ENCODE data around the gene COL4A6.

The COL4A6 gene

DNA sequence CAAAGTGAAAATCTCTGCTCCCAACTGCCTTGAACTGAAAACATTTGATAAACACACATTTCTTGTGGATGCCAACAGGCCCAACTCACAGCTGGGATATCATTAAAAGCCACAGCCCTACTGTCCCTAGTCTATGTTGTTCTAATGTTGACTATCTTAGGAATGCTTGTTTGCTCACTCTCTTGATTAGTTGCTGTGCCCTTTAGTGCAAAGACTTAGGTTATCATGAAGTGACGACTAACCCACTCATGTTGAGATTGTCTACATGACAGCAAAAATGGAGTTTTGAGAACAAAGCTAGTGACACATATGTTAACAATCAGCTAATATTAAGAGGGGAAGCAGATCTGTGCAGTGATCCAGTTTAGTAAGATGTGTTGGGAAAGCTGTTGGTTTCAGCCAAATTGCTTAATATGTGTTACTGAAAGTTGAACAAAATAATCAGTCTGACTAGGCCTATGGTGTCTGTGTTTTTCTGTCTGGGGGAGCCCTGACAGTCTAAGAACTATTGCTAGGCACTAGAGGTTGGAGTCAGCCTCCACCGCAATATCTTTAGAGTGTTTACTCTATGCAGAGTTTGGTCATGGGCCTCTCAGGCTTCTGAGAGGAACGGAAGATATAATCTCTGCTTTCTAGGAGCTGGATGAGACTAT, 221.2 kb downstream of the COL4A6 start:
- no peak for DNase-seq (ENCODE audit: low read depth in 2 of 2)

DNA sequence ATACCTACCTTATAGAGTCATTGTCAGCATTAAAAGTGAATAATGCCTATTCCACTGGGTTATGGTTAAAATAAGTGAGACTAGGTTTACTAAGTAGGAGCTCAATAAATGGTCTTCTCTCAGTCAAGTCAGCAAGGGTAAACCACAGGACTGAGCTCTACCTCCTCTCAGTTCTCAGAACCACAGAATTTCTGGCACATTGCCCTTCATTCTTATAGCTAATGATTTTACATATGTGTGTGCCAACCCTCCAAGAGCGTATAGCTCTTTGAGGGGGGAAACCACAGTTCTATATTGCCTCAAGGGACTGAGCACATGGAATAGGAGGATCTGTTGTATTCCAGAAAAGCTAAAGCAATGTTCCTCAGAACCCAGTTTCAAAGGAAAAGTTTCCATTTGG, 221.8 kb downstream of the COL4A6 start:
- no peak for DNase-seq (ENCODE audit: low read depth in 2 of 2)

DNA sequence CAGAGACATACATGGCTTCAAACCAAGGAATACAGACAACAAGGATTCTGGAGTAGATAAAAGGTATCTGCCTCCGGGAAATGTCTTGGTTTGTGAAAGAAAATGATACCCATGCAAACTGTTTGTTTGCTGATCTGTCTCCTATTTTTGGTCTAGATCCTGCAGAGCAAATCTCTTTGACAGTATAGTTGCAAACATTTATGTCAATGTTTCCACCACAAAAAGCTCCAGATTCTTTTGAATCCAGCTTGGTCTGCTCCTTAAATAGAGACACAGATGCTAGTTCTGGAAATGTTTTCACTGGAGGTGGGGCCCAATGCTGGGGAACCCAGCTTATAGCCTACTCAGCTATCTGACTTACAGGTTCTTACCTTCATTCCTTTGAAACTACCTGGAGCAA, 226.9 kb downstream of the COL4A6 start:
- DNase-seq (ENCODE audit: low read depth in 2 of 2), result no peak

DNA sequence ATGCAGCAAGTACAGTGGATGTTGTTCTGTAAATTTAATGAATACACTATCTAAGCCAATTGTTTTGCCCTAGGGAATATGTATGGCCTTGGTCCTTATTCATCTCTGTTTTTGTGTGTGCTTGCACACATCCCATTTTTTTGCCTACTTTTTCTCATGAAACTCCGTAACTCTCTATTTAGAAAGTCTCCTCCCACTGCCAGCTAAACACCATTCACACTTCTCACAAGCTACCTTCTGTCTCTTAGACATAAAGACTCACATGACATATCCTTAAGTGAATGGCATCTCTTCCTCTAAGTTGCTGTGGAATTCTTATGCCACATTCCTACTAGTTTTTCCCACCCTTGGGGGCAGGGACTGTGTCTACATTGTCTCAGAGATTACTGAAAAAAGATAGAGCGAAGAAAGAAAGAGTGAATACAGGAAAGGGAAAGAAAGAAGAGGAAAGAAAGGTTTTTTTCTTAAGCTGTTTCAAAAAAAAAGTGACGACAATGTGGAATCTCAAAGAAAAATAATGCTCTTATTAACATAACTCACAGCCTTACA, 229.1 kb downstream of the COL4A6 start:
- no peak for DNase-seq (ENCODE audit: low read depth in 2 of 2)

DNA sequence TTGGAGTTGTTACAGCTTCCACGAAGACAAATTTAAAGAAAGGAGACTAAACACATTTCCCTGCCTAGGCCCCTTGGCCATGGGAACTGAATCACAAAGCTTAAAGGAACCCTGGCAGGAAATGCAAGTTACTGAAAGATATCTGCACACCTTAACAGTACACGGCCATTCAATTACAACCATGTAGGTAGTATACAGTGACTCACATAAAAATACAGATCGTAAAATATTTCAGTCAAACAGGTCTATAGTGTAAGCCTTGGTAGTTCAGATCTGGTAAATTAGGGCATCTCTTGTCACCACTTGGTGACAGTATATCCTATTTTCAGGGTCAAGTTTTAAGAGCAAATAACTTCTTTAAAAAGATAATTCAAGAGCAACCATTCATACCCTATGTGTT, 234.7 kb downstream of the COL4A6 start:
- no peak for DNase-seq (ENCODE audit: low read depth in 2 of 2)

DNA sequence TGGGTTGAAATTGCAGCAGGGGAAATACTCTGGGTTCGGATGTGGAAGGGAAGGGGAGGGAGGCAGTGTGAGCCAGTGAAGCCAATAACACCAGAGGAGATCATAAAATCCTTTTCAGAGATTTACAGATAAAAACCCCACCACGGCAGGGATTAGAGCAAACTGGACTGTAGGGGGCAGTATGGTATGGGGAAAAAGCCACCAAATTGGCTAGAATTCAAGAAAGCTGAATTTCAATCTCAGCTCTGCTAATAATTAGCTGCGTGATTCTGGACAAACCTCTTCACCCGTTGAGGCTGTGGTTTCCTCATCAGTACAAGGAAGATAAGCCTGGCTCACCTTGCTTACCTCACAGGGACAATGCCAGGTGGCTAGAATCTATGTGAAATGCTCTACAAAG, 238.5 kb downstream of the COL4A6 start:
- no peak for DNase-seq (ENCODE audit: low read depth in 2 of 2)

DNA sequence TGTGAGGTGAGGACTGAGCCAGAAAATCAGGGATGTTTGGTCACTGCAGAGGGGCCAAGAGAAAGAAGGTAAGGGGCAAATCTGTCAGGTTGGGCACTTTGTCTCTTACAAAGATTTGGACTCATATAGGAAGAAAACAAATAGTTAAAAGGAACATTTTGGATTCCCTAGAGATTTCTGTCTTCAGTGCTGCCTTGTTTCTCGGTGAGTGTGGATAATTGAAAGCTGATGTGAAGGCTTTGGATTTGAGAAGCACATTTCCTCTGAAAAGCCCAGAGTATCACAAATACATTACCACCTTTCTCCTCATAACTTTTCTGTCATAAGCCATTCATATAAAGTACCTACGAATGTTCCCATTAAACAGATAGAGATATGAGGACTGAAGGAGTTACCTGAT, 239.2 kb downstream of the COL4A6 start:
- no peak for DNase-seq (ENCODE audit: low read depth in 2 of 2)

DNA sequence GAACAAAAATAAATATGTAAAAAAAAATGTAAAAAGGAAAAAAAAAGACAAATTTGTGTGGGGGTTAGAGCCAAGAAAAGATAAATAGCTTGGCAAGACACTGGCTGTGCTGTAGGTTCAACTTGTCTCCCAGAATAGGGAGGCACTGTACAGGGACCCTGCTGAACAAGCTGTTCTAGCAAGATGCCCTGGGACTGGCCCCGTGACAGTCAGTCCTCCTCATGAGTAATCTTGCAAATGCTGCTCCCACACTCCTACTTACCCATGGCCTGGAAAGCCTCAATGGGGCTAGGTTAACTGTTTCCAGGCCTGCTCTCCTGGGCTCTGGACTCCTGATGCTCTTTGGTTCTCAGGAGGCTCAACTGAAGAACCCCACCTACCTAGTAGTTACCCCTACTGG, 239.8 kb downstream of the COL4A6 start:
- no peak for DNase-seq (ENCODE audit: low read depth in 2 of 2)

DNA sequence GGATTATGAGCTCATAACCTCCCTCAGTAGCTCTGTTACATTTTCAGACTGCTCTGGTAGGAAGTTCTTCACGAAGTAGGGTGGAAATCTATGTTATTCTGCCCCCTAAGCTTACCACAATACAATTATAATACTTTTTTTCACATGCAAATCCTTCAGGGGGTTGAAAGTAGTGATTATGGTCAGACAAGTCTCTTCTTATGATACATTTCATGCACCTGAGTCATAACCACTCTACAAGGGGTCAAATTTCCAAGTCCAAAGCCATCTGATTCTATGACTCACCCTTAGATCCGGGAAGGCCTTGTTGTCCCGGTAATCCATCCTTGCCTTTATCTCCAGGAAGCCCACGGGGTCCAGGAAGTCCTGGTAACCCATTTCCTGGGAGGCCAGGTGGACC, 251.4 kb downstream of the COL4A6 start:
- no peak for DNase-seq (ENCODE audit: low read depth in 2 of 2)

DNA sequence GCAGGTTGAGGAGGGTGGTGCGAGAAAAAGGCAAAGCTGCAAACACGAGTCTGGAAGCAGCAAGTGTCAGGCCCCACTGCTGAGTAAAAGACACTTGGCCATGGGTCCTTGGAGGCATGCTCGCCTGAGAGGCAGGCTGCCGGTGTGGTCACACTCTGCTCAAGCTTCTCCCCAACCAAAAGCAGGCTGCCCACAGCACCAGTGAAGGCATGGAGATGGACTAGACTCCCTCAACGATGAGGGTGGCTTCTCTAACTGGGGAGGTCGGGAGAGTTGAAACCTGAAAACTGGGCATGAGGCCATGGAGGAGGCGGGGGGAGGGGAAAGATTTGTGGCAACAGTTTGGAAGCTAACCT, 260.1 kb downstream of the COL4A6 start:
- DNase-seq (ENCODE audit: low read depth in 2 of 2), result no peak

DNA sequence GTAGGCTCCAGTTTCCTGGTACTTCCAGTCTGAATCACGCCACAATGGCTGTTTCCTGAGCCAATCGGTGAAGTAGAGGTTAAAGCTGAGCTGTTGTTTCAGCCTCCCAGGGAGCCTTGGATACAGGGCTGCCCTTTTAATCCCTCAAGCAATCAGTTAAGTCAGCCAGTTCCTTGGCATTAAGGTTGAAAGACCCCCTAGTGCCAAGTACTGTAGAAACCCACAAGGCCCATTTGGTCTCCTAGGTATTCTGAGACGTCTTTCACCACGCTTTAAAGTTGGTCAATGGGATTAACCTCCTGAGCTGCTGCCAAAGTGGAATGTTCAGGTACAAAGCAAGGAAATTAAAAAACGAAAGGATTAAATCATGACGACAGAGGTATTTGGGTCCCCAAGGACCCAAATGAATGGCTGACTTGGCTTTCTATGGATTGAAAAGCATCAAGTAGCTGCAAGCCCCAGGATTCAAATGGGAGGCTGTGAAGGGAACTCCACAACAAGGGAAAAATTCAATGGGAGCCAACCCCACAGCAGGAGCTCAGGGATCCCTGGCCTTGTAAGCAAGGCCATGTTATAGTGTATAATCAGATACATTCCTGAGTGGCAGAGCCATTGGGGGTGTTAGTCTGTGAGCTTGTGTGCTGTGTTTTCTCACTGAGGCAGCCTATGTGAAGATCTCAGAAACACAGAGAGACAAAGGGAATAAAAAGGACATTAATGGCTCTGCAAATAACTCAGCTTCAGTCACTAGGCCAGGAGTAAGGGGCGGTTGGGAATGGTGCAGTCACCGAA, 260.7 kb downstream of the COL4A6 start:
- no peak for DNase-seq (ENCODE audit: low read depth in 2 of 2)

DNA sequence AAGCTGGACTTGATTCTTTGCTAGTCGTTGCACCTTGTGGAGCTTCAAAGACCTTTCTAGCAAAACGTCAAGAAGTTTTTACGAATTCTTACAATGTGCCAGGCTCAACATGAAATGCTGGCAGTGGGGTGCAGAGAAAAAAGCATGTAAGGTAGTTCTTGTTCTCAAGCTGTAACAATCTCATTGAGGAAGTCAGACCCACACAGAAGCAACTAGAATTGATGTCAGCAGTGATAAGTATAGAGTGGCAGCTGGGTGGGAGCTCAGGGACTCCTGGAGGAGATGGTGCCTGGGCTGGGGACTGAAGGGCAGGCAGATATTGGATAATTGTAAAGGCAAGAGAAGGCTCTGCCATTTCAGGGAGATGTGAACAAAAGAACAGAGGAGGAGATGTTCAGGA, 264.3 kb downstream of the COL4A6 start:
- DNase-seq (ENCODE audit: low read depth in 2 of 2), result no peak

DNA sequence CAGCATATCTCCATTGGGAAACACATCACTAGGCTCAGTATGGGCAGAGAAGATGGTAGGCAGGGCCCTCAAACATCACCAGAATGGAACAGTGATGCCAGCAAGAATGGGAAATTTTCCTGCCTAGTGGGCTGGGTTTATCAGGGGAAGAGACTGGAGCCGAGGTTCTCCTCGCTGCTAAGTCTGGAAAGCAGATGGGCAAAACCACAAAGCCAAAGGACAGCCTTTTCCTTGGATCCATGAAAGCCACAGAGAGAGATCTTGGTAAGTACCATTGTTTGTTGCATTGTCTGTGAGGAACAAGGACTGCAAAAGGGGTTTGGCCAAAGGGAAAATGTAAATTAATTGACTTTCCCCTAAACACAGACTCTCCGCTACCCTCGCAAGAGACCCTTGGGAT, 266.6 kb downstream of the COL4A6 start:
- DNase-seq (ENCODE audit: low read depth in 2 of 2), result no peak

DNA sequence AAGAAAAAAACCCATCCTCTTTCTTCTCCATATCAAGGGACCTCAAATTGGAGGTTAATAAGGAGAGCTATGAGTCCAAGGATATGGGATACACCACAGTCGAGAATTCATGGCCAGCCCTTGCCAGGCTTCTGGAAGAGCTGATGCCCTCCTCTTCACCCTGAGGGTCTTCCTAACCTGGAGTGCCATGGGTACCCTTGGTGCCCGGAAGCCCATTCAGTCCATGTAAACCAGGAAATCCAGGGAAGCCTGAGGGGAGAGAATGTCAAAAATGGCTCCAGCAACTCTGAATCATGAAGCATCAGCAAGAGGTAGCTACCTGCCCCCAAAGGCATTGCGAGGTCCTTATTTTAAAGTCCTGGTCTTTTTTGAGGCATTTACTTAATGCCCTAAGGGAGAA, 268.5 kb downstream of the COL4A6 start:
- no peak for DNase-seq (ENCODE audit: low read depth in 2 of 2)

DNA sequence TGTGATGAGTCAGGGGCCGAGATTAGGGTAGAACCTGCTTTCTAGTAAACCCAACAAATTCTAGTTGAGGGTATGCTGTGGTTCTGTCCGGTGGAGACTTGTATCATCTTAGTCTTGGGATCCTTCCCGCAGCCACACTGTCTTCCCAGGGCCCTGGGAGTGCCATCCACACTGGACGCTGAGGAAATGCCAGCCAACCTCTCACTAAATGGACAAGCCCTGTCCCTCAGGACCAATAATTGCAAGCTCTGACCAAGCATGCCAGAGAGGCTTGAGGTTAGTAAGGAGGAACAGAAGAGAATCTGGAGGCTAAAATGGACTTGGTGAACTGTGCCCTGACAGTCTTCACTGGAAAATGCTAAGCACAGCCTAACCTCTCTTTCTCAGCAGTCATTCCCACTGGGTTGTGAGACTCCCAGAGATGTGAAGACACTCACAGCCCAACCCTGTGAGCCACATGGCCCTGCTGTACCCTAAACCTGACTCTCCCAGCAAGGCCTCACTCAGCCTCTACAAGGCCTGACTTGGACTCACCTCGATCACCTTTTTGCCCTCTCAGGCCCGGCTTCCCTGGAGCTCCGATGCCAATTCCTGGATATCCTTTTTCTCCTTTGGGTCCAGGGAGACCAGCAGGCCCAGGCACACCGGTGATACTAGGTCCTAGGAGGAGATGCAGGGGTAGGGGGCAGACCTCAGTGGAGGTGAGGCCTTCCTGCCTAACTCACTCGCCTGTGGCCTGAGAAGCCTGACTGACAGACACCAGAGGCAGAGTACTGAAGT, 269.1 kb downstream of the COL4A6 start:
- no peak for DNase-seq (ENCODE audit: low read depth in 2 of 2)

DNA sequence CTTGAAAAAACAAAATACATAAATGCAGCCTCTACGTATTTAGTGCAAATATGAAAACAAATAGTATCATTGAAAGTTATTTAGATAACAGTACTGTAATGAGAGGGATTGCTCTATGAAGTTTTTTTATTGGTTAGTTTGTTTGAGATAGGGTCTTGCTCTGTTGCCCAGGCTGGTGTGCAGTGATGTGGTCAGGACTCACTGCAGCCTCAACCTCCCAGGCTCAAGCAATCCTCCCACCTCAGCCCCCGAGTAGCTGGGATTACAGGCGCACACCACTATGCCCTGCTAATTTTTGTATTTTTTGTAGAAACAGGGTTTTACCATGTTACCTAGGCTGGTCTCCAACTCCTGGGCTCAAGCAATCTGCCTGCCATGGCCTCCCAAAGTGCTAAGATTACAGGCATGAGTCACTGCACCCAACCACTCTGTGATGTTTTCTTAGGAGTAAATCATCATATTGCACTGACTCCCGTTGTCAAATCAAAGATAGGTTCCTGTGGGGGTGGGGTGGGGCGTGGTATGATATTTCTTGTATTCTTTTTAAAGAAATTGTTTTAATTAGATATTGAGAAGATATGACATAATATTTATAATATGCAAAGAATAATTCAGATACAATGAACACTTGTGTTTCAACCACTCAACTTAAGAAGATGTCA, 270.9 kb downstream of the COL4A6 start:
- DNase-seq (ENCODE audit: low read depth in 2 of 2), result no peak

DNA sequence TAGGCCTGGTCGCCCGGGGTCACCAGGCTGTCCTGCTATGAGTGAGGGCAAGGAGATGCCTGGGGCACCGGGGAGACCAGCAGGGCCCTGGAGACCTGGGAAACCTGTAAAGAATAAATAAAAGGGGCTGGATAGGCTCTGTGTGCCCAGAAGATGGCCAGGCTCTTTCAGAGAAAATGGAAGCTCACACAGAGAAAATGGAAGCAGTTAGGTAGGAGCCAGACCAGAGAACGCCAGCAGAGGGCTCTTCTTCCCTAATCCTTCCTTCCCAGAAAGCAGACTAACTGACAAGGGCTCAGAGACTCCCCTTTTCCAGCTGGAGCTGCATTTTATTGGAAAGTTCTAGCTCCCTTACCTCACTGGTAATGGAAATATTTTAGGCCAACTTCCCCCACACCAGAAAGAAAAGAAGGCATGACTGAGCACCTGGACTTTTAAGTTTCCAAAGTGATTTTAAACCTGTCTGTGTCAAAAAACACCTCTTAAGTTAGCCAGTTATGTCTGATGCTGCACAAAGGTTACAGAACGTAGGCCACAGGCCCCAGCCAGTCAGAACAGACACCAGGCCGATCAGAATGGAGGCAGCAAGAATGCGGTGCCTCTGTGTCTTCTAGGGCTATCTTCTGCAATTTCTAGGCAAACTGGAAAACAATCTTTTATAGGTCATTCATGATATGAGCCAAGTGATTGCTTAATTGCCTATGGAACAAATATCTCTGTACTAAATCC, 272.7 kb downstream of the COL4A6 start:
- no peak for DNase-seq (ENCODE audit: low read depth in 2 of 2)

DNA sequence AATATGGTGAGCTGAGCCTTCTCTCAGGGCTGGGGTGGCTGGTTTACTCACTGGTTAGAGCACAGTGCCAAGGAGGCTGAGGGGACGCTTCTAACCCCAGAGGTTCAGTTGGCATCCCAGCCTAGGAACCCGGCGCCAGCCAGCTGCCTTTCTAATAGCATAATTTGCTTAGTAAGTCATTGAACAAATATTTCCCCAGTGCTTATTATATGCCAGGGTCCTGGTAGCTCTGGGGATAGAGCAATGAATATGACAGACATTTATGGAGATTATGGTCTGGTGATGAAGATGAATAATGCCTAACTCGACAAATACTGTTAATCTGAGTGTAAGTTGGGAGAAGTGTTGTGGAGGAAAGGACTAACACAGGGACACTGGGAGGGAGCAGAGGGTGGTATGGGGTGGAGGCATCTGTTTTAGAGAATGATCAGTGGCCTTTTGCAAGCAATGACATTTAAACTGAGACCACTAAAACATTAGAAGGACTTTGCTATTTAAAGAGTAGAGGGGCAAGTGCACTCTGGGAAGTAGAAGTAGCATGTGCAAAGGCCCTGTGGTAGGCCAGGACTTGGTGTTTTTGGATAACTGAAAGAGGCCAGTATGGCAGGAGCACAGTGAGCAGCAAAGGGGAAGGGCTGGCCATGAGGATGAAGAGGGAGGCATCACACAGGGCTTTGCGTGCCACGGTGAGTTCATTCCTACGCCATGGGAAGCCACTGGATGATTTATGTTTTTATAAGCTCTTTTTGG, 274.7 kb downstream of the COL4A6 start:
- DNase-seq (ENCODE audit: low read depth in 2 of 2), result no peak

DNA sequence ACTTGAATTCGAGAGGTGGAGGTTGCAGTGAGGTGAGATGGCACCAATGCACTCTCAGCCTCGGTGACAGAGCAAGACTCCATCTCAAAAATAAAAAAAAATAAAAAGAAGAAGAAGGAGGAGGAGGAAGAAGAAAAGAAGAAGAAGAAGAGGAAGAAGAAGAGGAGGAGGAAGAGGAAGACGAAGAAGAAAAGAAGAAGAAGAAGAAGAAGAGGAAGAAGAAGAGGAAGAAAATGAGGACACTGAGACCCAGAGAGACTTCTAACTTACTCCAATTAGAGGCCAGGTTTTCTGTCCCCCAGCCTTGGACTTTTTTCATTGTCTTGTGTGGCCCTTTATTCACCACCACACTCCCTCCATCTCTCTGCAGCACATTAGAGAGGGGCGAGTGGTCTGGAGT, 276.0 kb downstream of the COL4A6 start:
- no peak for DNase-seq (ENCODE audit: low read depth in 2 of 2)

DNA sequence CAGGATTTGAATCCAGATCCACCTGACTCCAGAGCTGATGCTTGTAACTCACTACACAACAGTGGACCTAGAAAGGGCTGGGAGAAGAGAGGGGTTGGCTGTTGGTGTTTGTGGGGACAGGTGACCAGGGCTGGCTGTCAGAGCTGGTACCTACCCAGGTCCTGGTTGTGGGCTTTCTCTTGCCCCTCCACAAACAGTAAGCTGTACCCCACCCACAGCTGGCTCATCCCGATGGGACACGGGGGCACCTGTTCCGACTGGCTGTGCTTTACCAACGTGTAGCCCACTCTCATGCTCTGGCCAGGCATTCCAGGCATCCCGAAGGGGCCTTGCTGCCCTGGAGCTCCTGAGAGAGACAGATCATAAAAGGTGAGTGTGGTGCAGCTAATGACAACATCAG, 277.9 kb downstream of the COL4A6 start:
- no peak for DNase-seq (ENCODE audit: low read depth in 2 of 2)
